GM23248 (cell line): ENCODE results near the gene RASAL3.

Experiments
- EZH2 ChIP-seq: fragments of 200-600 bp; sonication (generic); IDR thresholded peaks from 2 replicates; pipeline ENCODE4 v1.6.1; 2018; ENCODE audit warnings: antibody characterized with exemption, mild to moderate bottlenecking; ENCODE audit not compliant: insufficient read depth, poor library complexity, severe bottlenecking
- EZH2phosphoT487 ChIP-seq: fragments of 200-600 bp; sonication (generic); IDR thresholded peaks from 2 replicates; pipeline ENCODE4 v1.6.1; 2018; ENCODE audit warnings: antibody characterized with exemption, moderate library complexity, mild to moderate bottlenecking, low read depth; ENCODE audit not compliant: insufficient read depth

DNA sequence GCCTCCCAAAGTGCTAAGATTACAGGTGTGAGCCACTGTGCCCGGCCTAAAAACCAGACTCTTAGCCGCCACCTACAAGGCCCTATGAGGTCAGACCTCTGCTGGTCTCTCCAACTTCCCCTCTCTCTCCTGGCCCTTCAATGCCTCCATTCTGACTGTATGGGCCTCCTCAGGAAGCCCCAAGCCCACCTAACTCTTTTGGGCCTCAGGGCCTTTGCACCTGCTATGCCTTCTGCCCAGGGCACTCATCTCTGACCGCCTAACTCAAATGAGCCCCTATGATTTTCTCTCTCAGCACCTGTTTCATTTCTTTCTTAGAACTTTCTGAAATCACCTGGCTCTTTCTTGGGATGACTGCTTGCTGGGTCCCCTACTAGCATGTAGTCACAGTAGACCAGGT lies 21.0 kb downstream of the RASAL3 start:
- TF ChIP-seq EZH2 = no peak
- no peak for TF ChIP-seq EZH2phosphoT487
